CD4-positive, alpha-beta T cell (primary cell): ENCODE results near the gene ANKRD49. TPM values are rescaled to one million over a fixed set of nuclear protein-coding genes. Genes with fewer than 3 reads are reported as not detected.

Experiments
- ATAC-seq: fragments of 200-7000 bp; cut with Tn5 transposase; one replicate; pipeline ENCODE4 v1.10.0; 2022; ENCODE audit warnings: mild to moderate bottlenecking; ENCODE audit not compliant: poor library complexity
- CTCF ChIA-PET: fragments of 350-600 bp; sonication (Branson Sonifier 250); formaldehyde crosslinking; loops from one replicate; lab custom pipeline; 2021; ENCODE audit warnings: antibody characterized with exemption, inconsistent platforms; lab: Charles Lee
- POLR2A ChIA-PET: fragments of 350-600 bp; sonication (Branson Sonifier 250); formaldehyde crosslinking; loops from one replicate; lab custom pipeline; 2021; ENCODE audit warnings: antibody characterized with exemption, inconsistent platforms; lab: Charles Lee
- DNase-seq, 14 experiments: peaks; one replicate each; pipeline ENCODE4 v3.0.0-alpha.2; 2013 to 2020; ENCODE audit warnings: mixed read lengths in 2 of 14
- H3K27ac ChIP-seq, 2 donors: one replicate each; pipeline versions ENCODE4 v1.5.1 to v1.7.0; 2013; ENCODE audit warnings: low read length in 2 of 2, low read depth in 1 of 2, mild to moderate bottlenecking in 1 of 2
- H3K27me3 ChIP-seq, 2 experiments: 1 replicate in 1 of 2; 2 replicates in 1 of 2; pipeline versions ENCODE4 v1.6.1 to v1.7.0; 2013; ENCODE audit warnings: low read length in 2 of 2, control low read depth in 1 of 2, mild to moderate bottlenecking in 1 of 2, moderate library complexity in 1 of 2; ENCODE audit not compliant: insufficient read depth in 2 of 2, control insufficient read depth in 1 of 2
- H3K36me3 ChIP-seq: one replicate; pipeline ENCODE4 v1.6.1; 2013; ENCODE audit warnings: low read length, control low read depth; ENCODE audit not compliant: insufficient read depth
- H3K4me1 ChIP-seq: one replicate; pipeline ENCODE4 v1.6.1; 2013; ENCODE audit warnings: low read length, control low read depth; ENCODE audit not compliant: insufficient read depth
- H3K4me3 ChIP-seq: one replicate; pipeline ENCODE4 v1.5.1; 2013; ENCODE audit warnings: mild to moderate bottlenecking, low read length, moderate library complexity
- H3K9me3 ChIP-seq, 2 experiments: 1 replicate in 1 of 2; 2 replicates in 1 of 2; pipeline versions ENCODE4 v1.6.1 to v1.7.0; 2013; ENCODE audit warnings: low read length in 2 of 2, mild to moderate bottlenecking in 2 of 2, control low read depth in 1 of 2, moderate library complexity in 1 of 2; ENCODE audit not compliant: control insufficient read depth in 1 of 2, insufficient read depth in 1 of 2
- H3K27ac Mint-ChIP-seq: one replicate; pipeline ENCODE4 v1.8.0; 2020; ENCODE audit warnings: mixed read lengths
- H3K27me3 Mint-ChIP-seq: one replicate; pipeline ENCODE4 v1.8.0; 2021; ENCODE audit warnings: mixed read lengths
- H3K36me3 Mint-ChIP-seq: one replicate; pipeline ENCODE4 v1.8.0; 2021; ENCODE audit warnings: low read depth, mixed read lengths
- H3K4me1 Mint-ChIP-seq: one replicate; pipeline ENCODE4 v1.8.0; 2021; ENCODE audit warnings: low read depth, mixed read lengths
- H3K4me3 Mint-ChIP-seq: one replicate; pipeline ENCODE4 v1.8.0; 2020; ENCODE audit warnings: mild to moderate bottlenecking, mixed read lengths
- H3K9me3 Mint-ChIP-seq: one replicate; pipeline ENCODE4 v1.8.0; 2020; ENCODE audit warnings: mixed read lengths
- intact Hi-C, 2 experiments: fragments of 100-400 bp; cut with DNase I in 1 of 2; cut with micrococcal nuclease in 1 of 2; formaldehyde crosslinking; loops; one replicate each; pipeline versions ENCODE4 v1.15.1 to v1.9.0; 2023 to 2025; cut with DNase I, micrococcal nuclease
- total RNA-seq, 174 experiments: library from RNA in 2 of 174; stranded (reverse) in 2 of 174; gene quantifications; one replicate each; pipeline ENCODE4 v1.2.3 and lab custom pipeline; 2021 to 2026
- TF ChIP-seq, protein P1 (sequence below): fragments of 200-600 bp; IDR thresholded peaks from one replicate; pipeline ENCODE4 v1.8.0; 2022; ENCODE audit warnings: antibody characterized with exemption, mild to moderate bottlenecking

ANKRD49 gene
- total RNA-seq, 2 experiments from 2014 or later, result 54.4 to 56.4 TPM

GRCh38 chr11:94452988-94453387, 40.8 kb upstream of the ANKRD49 start:
- Histone ChIP-seq H3K4me3 (no peak overlapping the region), H3K36me3 (peaks cover 8% of the 10 kb centered on the region), H3K27ac (no peak overlapping the region), H3K4me1 (no peaks in the 10 kb centered on the region), H3K9me3 (no peaks in the 10 kb centered on the region), H3K27me3 (no peaks in the 10 kb centered on the region)
- CTCF ChIA-PET, result no interaction called here
- no peaks in the 10 kb centered on the region for H3K27me3 Mint-ChIP-seq
- POLR2A ChIA-PET, result no interaction called here
- no peak overlapping the region for H3K27ac Mint-ChIP-seq
- H3K9me3 Mint-ChIP-seq, result no peaks in the 10 kb centered on the region
- H3K4me1 Mint-ChIP-seq, result no peaks in the 10 kb centered on the region
- no peak overlapping the region for H3K4me3 Mint-ChIP-seq
- TF ChIP-seq, protein P1, sequence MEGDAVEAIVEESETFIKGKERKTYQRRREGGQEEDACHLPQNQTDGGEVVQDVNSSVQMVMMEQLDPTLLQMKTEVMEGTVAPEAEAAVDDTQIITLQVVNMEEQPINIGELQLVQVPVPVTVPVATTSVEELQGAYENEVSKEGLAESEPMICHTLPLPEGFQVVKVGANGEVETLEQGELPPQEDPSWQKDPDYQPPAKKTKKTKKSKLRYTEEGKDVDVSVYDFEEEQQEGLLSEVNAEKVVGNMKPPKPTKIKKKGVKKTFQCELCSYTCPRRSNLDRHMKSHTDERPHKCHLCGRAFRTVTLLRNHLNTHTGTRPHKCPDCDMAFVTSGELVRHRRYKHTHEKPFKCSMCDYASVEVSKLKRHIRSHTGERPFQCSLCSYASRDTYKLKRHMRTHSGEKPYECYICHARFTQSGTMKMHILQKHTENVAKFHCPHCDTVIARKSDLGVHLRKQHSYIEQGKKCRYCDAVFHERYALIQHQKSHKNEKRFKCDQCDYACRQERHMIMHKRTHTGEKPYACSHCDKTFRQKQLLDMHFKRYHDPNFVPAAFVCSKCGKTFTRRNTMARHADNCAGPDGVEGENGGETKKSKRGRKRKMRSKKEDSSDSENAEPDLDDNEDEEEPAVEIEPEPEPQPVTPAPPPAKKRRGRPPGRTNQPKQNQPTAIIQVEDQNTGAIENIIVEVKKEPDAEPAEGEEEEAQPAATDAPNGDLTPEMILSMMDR, result no peak
- peaks cover 81% of the 10 kb centered on the region for H3K36me3 Mint-ChIP-seq
- no peak for ATAC-seq
- no peak for DNase-seq
- intact Hi-C loops, result no loop called here

GRCh38 chr11:94454301-94454700, 39.5 kb upstream of the ANKRD49 start:
- Mint-ChIP-seq H3K36me3 (peaks cover 76% of the 10 kb centered on the region), H3K4me3 (no peak overlapping the region), H3K27me3 (no peaks in the 10 kb centered on the region), H3K27ac (no peak overlapping the region), H3K9me3 (no peaks in the 10 kb centered on the region), H3K4me1 (no peaks in the 10 kb centered on the region)
- DNase-seq, result no peak
- no peaks in the 10 kb centered on the region for H3K27me3 ChIP-seq
- intact Hi-C loops, result no loop called here
- no peak for ATAC-seq
- TF ChIP-seq, protein P1, result no peak
- no peaks in the 10 kb centered on the region for H3K4me1 ChIP-seq
- ChIA-PET POLR2A (no interaction called here), CTCF (no interaction called here)
- peaks cover 12% of the 10 kb centered on the region for H3K36me3 ChIP-seq
- no peak overlapping the region for H3K4me3 ChIP-seq
- H3K9me3 ChIP-seq, result no peaks in the 10 kb centered on the region
- H3K27ac ChIP-seq, result no peak overlapping the region

GRCh38 chr11:94455861-94456260, 37.9 kb upstream of the ANKRD49 start:
- Histone ChIP-seq H3K36me3 (peaks cover 26% of the 10 kb centered on the region), H3K9me3 (no peaks in the 10 kb centered on the region), H3K4me1 (no peaks in the 10 kb centered on the region), H3K27me3 (no peaks in the 10 kb centered on the region), H3K4me3 (no peak overlapping the region), H3K27ac (no peak overlapping the region)
- H3K9me3 Mint-ChIP-seq, result no peaks in the 10 kb centered on the region
- H3K27ac Mint-ChIP-seq, result no peak overlapping the region
- H3K4me1 Mint-ChIP-seq, result no peaks in the 10 kb centered on the region
- no peak for ATAC-seq
- CTCF ChIA-PET, result no interaction called here
- intact Hi-C loops, result no loop called here
- H3K4me3 Mint-ChIP-seq, result no peak overlapping the region
- POLR2A ChIA-PET, result no interaction called here
- peaks cover 78% of the 10 kb centered on the region for H3K36me3 Mint-ChIP-seq
- no peak for DNase-seq
- TF ChIP-seq, protein P1, result no peak
- no peaks in the 10 kb centered on the region for H3K27me3 Mint-ChIP-seq
